LHCN-M2 (cell line): ENCODE results near the gene TMCC1. TPM values are rescaled to one million over a fixed set of nuclear protein-coding genes. Genes with fewer than 3 reads are reported as not detected.
"Not testable (repeated sequence)": the region's sequence is repeated elsewhere in the genome, so short reads cannot be mapped to it uniquely, and the experiment has no call there.

Experiments used
- DNase-seq: peaks from one replicate; pipeline ENCODE4 v3.0.0-alpha.2; 2012; ENCODE audit warnings: low read depth
- total RNA-seq: library from RNA; depleted of rRNA; stranded (reverse); fragments of >200 nt; gene quantifications from 2 replicates; pipeline ENCODE4 v1.2.3, GENCODE V29; 2014

Gene TMCC1
- total RNA-seq, 1 experiment from 2014 or later, result 12.0 TPM

DNA sequence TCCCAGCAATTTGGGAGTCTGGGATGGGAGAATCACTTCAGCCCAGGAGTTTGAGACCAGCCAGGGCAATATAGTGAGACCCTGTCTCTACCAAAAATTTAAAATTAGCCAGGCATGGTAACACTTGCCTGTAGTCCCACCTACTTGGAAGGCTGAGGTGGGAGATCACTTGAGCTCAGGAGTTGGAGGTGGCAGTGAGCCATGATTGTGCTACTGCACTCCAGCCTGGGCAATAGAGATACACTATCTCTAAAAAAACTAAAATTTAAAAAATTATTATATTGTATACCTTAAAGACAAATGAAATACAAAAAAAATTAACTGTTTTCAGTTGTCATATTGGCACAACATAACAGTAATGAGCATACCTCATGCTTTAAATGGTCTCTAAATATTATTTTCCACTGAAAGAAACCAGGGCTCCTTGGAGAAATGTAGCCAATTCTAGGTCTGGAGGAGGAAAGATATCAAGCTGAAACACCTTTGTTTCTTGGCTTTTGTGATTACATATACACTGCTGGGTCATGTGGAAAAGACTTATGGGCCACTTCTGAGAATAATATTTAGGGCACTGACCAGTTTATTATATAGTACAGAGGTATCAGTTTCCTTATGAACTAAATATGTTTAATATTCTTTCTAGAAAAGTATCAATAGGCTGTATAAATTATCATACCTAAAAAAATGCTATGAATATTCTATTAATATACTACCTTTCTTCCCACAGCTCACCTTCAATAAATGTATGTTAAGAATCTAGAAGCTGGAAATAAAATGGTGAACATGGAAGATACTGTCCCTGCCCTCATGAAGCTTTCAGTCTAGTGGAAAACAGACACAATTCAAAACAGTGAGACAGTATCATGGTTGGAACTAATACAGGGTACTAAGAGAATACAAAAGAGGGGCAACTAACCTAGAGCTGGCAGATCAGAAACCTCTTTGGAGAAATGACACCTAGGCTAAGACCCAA is 119.5 kb downstream of the TMCC1 start:
- DNase-seq, result no peak

DNA sequence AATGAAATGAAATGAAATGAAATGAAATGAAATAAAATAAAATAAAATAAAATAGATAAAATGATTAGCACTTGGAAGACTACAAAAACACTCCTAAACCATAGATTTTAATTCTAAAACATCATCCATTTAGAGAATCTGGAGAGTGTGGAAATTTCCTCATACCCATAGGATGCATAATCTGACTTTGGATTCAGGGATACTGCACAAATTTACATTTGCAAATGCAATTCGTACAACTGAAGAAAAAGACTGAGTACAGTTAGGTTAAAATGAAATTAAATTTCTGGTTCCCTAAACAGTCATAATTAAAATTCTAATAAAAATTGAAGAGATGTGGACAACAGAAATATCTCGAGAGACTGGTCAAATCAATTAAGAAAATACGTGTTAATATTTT is 122.9 kb downstream of the TMCC1 start:
- no peak for DNase-seq

DNA sequence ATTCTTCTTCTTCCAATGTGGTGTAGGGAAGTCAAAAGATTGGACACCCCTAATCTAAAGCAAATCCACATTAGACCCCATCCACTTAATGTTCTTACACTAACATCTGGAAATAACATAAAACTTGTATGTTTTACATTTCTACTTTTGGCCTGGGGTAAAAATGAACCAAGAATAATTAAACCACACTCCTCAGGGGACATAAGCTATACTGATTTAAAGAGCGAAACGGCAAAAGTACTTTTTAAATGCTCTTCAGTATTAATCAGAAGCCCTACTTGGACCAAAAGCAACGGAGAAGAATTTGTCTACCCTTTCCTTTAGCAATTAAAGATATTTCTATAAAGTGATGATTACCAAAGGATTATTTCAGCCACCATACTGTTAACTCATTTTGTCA is 123.9 kb downstream of the TMCC1 start:
- no peak for DNase-seq

DNA sequence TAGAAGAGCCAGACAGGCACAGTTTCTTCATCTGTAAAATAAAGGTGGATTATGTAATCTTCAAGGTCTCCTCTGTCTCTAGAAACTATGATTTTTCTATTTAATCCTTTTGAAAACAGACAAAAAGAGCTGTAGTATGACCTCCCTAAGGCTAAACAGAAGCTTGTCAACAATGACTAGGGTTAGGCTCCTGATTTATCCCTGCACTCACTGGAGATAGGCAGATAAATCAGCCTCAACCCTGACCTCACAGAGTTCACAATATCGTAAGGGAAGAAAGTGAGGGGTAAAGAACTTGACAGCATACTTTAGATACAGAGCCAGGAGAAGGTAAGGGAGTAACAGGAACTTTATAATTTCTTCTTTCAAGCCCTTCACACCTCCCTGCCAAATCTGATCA is 124.8 kb downstream of the TMCC1 start:
- no peak for DNase-seq

DNA sequence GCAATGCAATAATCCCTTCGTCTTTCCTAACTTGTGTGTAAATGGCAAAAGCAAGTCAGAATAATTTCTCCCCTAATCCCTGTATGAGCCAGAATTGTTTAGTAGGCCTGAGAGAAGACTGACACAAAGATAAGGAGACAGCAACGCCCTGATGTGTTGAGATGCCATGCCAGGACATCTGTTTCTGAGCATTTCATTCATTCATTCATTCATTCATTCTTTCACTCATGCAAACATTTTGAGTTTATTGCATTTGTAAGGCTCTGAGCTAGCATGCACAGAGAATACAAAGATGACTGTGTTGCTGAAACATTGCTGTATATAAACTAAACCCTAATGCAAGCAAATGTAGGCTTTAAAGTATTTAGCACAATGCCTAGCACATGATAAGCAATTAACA is 127.4 kb downstream of the TMCC1 start:
- no peak for DNase-seq

DNA sequence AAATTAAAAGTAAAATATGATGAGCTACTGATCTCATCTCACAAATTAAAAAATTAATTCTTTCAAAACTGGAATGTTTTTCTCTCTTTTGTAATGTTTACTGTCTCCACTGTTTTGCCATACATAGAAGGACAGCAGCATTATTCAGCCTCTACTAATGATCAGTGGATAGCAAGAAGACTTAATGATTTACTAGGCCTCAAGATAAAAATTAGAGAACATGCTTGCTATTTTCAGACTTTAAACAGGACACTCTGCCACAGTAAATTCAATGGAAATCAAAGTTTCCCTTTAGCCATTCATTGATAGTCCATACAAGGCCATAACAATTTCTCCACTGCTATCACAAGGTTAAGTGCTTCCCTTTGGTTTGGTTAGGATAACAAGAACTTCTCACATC is 129.4 kb downstream of the TMCC1 start:
- no peak for DNase-seq

DNA sequence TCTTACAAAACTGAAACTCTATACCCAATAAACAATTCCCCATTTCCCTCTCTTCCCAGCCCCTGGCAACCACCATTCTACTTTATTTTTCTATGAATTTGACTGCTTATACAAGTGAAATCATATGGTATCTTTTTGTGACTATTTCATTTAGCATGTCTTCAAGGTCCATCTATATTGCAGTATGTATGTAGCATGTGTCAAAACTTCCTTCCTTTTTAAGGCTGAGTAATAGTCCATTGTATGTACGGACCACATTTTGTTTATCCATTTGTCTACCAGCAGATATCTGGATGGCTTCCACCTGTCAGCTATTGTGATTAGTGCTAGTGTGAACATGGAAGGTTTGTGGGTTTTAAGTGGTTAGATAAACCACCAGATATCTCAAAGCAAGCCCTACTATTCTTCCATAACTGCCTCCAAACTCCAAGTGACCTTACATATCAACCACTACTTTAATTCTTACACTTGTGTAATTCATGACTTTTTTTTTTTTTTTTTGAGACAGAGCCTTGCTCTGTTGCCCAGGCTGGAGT is 134.7 kb downstream of the TMCC1 start:
- peak; percentile 10 for DNase-seq

DNA sequence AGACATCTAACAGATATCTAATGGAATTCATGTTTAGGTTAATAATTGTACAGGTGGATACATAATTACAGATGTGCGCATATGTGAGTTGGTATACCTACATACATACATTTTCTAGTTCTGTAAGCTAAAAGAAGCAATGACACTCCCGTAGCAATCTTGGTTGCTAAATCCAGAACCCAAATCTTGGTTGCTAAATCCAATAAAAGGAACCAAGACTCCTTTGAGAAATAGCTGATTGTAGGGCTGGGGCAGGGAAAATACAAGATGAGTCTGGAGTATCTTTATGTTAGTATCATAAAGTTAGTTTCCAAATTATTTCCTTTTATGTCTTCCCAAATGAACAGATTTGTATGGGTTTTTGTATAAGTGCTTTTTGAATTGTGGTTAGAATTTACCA is 135.2 kb downstream of the TMCC1 start:
- no peak for DNase-seq

DNA sequence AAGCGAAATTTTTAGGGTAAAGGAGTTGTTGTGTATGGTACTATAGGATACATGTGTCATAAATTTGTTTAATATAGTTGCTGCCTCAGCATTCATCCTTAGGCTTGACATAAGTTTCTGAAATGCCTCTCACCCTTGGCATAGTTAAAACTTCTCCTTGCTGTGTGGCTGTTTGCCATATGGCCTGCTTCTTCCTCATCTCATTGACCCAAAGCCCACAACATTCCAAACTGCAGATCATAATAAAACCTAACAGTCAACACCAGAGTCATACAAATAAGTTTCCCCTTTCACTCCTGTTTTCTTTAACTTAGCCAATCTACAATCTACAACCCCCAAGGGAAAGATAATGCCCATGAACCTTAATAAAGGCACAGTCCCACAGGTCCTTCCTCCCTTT is 136.6 kb downstream of the TMCC1 start:
- DNase-seq, result peak; percentile 42

DNA sequence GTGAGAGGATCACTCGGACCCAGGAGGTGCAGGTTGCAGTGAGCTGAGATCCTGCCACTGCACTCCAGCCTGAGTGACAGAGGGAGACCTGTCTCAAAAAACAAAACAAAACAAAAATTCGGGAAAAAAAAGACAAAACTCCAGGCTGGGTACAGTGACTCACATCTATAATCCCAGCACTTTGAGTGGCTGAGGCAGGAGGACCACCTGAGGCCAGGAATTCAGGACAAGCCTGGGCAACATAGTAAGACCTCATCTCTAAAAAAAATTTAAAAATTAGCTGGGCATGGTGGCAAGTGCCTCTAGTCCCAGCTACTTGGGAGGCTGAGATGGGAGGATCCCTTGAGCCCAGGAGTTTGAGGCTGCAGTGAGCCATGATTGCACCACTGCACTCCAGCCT is 142.4 kb downstream of the TMCC1 start:
- not testable (repeated sequence) for DNase-seq

DNA sequence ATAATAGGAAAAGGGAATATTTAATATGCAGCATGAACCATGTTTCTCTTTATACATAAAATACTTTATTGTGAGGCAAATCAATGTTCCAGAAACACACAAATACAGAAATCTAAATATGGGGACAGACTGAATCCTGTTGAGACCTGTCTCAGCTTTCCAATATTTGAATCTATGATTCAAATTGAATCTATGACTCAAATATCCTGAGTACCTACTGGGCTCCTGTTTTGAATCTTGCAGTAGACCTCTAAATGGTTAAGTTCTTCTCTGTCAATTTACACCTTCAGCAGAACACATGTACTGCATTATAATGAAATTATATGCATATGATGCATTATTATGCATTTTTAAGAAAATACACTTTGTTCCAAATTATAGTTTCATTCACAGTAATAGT is 143.8 kb downstream of the TMCC1 start:
- no peak for DNase-seq

DNA sequence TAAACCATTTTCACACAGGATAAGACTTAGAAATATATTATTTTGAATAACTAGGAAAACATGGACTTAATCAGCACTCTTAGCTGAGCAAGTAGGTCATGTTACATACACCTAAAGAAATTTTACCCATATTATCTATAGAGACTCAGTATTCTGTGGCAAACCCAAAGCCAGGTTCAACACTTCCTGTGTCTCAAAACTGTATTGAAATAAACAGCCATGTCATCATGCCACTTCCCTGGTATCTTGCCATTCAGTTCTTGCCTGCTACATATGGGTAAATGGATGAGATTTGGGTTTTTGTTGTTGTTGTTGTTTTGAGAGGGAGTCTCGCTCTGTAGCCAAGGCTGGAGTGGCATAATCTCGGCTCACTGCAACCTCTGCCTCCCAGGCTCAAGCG is 145.5 kb downstream of the TMCC1 start:
- no peak for DNase-seq

DNA sequence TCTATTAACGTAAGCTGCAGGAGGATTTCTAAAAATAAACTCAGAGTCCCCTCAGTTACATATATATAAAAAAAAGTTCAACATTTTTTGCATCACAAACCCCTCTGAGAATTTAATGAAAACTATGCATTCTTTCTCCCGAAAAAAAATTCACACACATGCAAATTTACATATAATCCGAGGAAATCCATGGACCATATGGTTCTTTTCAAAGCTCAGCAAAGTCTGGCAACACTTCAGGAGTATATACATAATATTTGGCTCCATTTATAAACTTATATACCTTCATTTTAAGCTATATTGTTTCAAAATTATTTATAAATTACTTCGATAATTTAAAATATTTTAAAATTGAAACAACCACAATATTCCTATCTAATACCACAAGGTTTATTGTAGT is 146.4 kb downstream of the TMCC1 start:
- no peak for DNase-seq

DNA sequence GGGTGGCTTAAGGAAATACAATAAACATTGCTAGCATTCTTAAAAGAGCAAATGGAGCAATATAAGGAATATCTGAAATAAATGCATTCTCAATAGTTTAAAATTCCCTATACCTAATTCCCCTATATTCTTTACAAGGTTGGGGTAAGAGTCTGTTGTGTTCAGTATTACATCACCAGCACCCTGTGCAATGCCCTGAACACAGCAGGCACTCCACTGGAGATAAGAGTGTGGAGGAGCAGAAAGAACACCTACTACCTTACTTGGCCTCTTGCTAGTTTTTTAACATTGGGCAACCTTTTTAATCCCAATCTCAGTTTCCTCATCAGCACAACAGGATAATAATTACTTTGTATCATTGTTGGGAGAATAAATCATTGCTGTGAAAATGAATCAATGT is 146.9 kb downstream of the TMCC1 start:
- DNase-seq, result no peak

DNA sequence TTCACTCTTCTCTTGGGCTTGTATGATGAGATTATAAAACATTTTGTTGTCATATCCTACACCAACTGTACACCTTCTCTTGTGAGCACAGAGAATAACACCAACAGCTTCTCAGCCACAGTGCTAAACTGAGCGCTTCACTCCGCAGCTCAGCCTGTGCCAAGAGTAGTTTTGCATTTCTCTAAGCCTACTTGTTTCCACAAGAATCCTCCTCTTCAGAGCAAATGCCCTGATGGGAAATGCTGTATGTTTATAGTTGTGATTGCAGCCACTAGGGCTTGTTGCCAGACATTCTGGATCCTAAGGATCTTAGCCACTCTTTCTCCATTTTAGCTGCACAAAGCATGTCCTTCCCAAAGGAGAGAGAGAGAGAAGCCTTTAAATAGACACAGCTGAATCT is 148.3 kb downstream of the TMCC1 start:
- no peak for DNase-seq

DNA sequence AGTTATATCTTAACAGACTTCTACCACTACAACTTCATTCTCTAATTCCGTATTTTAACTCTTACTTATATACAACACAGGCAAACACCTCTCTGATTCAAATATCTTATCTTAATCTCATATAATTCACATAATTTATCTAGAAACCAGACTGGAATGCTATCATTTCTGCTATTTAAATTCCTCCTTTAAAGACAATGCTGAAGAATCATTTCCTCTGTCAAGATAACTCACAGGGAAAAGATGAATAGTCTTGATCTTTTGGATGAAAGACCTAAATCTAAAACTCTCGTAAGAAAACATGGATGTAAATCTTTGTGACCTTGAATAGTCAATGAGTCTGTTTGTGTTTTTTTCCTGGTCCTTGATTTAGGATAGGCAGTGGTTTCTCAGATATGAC is 151.7 kb downstream of the TMCC1 start:
- DNase-seq, result no peak

DNA sequence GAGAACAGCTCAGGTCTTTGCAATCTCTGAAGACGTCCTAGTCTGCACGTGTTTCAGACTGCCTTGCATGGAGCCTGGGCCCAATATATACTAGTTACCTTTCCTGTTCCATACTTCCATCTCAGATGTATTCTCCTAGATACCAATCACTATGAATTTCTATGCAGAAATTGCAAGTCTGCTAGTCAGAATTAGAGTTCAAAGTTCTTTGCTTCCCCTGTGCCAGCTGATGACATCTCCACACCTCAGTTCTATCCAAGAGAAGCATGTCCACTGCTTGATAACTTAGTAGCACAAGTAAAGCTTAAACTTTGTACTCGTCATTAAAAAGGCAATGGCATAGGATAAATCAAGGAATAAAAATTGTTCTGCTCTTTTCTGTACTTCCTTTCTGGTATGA is 153.4 kb downstream of the TMCC1 start:
- DNase-seq, result no peak

DNA sequence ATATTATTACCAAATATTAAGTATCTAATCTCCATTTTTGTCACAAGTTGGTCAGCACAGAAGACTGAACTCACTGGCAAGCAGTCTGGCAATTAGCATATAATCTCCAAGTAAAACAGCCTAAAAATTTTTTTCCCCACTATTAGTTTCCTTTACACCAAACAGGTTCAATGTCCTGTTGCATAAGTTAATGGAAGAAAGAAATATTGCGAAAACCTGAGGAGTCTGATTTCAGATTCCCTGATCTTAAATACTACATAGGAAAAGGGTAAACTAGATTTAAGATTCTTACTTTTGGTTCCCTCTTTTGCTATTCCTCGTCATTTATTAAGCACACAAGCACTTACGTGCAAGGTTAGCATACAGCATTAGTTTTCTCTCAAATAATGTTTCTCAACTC is 153.9 kb downstream of the TMCC1 start:
- no peak for DNase-seq

DNA sequence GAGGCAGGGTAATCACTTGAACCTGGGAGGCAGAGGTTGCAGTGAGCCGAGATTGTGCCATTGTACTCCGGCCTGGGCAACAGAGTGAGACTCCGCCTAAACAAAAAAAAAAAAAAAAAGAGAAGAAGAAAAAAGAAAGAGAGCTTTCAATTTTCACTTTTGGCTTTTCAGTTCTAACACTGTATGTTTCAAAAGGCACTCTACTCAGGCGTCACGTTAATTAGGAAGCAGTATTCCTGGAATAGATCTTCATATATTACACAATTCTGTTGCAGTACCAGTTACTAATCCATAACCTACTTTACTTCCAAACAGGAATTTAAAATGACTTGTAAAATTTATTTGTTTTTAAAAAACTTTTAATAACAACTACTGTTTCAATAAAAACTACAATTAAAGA is 155.3 kb downstream of the TMCC1 start:
- no peak for DNase-seq

DNA sequence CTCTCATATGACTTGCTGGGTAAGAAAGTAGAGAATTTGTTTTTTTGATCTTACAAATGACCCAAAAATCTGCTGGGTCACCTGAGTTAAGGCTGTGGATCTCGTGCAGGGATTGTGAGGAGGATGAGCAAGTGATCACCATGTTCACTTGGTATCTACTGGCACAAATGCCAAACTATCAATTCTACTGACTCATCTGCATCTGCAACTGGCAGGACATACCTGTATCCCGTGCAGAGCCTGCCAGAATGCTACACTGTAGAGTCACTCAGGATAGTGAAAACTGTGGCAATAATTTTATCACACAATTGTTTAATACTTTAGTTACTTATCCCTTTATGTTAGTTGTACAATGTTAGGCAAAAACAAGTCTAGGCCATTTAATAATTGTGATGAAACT is 157.4 kb downstream of the TMCC1 start:
- no peak for DNase-seq

DNA sequence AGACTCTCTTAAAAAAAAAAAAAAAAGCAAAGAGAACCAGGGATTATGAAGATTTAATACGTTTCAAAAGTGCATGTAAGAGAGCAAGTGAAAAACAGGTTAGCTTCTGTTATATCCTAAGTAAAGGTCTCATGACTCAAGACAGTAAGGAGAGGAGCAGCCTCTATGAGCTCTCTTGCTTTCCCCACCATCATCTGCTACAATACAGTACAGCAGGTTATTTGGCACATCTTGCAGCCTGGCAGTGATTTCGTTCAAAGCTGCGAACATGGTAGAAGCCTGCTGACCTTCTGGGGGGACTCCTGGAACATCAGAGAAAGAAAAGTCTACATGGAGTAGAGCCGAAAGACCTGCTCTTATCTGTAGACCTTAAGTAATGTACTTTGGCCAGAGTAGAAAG is 157.9 kb downstream of the TMCC1 start:
- DNase-seq, result no peak

DNA sequence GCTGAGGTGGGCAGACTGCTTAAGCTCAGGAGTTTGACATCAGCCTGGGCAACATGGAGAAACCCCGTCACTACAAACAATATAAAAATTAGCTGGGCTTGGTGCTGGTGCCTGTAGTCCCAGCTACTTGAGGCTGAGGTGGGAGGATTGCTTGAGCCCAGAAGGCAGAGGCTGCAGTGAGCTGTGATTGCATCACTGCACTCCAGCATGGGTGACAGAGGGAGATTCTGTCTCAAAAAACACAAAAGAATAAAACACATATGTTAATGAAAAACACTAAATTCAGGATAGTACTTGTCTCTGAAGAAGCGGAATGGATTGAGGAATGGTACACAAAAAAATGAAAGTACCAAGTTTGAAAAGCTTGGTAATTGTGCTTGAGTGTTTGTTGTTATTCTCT is 159.1 kb downstream of the TMCC1 start:
- no peak for DNase-seq

DNA sequence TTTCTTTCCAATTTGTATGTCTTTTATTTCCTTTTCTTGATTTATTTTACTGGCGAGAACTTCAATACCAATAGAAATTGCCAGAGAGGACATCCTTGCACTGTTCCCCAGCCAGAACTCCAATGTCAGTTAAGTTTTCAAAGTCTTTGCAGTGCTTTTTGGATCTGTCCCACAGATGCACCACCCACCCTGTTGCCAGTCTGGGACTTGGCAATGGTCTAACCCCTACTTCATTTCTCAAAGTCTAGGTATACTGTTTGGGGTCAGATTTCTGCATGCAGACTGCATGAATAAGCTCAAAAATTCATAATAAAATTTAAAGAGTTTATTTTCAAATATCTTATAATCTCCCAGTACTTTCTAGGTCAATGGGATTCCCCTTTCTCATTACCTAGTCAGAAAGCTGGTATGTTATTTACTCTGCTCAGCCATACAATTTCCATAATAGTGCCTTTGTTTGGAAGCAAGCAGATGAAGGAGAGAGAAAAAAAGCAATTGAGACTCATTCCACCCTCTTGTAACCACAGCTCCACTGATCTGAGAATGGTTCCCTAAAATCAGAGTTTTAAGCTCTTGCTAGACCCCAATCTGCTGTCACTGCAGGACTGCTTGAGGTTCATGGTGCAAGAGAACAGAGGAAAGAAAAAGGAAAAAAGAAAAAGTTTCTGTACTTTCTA is 161.2 kb downstream of the TMCC1 start:
- no peak for DNase-seq
